GM12878 (cell line): Measurements from ENCODE around the gene MTHFD1. TPM values are rescaled to one million over a fixed set of nuclear protein-coding genes. Genes with fewer than 3 reads are reported as not detected.

ENCODE experiments used
- BMI1 ChIP-seq: fragments of 450-650 bp; IDR thresholded peaks from 2 replicates; pipeline ENCODE4 v1.6.1; 2016; ENCODE audit warnings: mild to moderate bottlenecking, moderate library complexity, borderline replicate concordance
- CBFB ChIP-seq: IDR thresholded peaks from 2 replicates; pipeline ENCODE4 v1.6.1; 2016; ENCODE audit warnings: antibody characterized with exemption, low read depth
- CBX3 ChIP-seq: fragments of 200-600 bp; sonication (generic); IDR thresholded peaks from 2 replicates; pipeline ENCODE4 v1.6.1; 2016; ENCODE audit warnings: low read depth, borderline replicate concordance
- CHD2 ChIP-seq: IDR thresholded peaks from 2 replicates; pipeline ENCODE4 v1.6.1; 2011; ENCODE audit warnings: low read depth, low read length, improper control_type of control experiment, borderline replicate concordance
- EGR1 ChIP-seq, 2 experiments: IDR thresholded peaks; 1 replicate in 1 of 2; 2 replicates in 1 of 2; pipeline ENCODE4 v1.6.1; 2011 to 2012; ENCODE audit warnings: low read depth in 2 of 2, low read length in 2 of 2, borderline replicate concordance in 1 of 2, mild to moderate bottlenecking in 1 of 2, moderate library complexity in 1 of 2
- FOS ChIP-seq: IDR thresholded peaks from 3 replicates; pipeline ENCODE4 v1.6.1; 2011; ENCODE audit warnings: borderline replicate concordance; ENCODE audit not compliant: insufficient read length; ENCODE audit errors: extremely low read depth
- FOXM1 ChIP-seq: IDR thresholded peaks from 2 replicates; pipeline ENCODE4 v1.6.1; 2012; ENCODE audit warnings: low read depth, mild to moderate bottlenecking, inconsistent platforms, low read length, moderate library complexity
- IRF4 ChIP-seq: IDR thresholded peaks from 2 replicates; pipeline ENCODE4 v1.6.1; 2011; ENCODE audit warnings: low read depth, low read length
- KAT2A ChIP-seq: conservative IDR thresholded peaks from 2 replicates; pipeline ENCODE4 v1.6.1; 2011; ENCODE audit warnings: low read depth, low read length; ENCODE audit not compliant: control insufficient read depth
- KLF5 ChIP-seq: fragments of 450-650 bp; IDR thresholded peaks from 2 replicates; pipeline ENCODE4 v1.6.1; 2014; ENCODE audit warnings: mild to moderate bottlenecking; ENCODE audit not compliant: partially characterized antibody
- MXI1 ChIP-seq: fragments of 150-350 bp; IDR thresholded peaks from 2 replicates; pipeline ENCODE4 v1.6.1; 2011; ENCODE audit warnings: low read depth, mild to moderate bottlenecking, inconsistent platforms, low read length, improper control_type of control experiment
- NFIC ChIP-seq: IDR thresholded peaks from 2 replicates; pipeline ENCODE4 v1.6.1; 2012; ENCODE audit warnings: low read depth, mild to moderate bottlenecking, inconsistent platforms, low read length, moderate library complexity
- NRF1 ChIP-seq: conservative IDR thresholded peaks from 2 replicates; pipeline ENCODE4 v1.6.1; 2011; ENCODE audit warnings: mild to moderate bottlenecking, low read depth, low read length, improper control_type of control experiment
- PAX5 ChIP-seq: IDR thresholded peaks from 2 replicates; pipeline ENCODE4 v1.6.1; 2011; ENCODE audit warnings: low read depth, low read length, borderline replicate concordance
- RAD51 ChIP-seq: fragments of 450-650 bp; IDR thresholded peaks from 2 replicates; pipeline ENCODE4 v1.6.1; 2016; ENCODE audit warnings: moderate library complexity, mild to moderate bottlenecking, inconsistent platforms
- RUNX3 ChIP-seq: IDR thresholded peaks from 2 replicates; pipeline ENCODE4 v1.6.1; 2012; ENCODE audit warnings: low read length, inconsistent platforms
- TCF3 ChIP-seq: IDR thresholded peaks from 2 replicates; pipeline ENCODE4 v1.6.1; 2012; ENCODE audit warnings: low read depth, mild to moderate bottlenecking, low read length, borderline replicate concordance; ENCODE audit not compliant: insufficient read depth
- YBX1 ChIP-seq: fragments of 450-650 bp; IDR thresholded peaks from 2 replicates; pipeline ENCODE4 v1.6.1; 2016; ENCODE audit warnings: antibody characterized with exemption
- ZNF24 ChIP-seq: fragments of 450-650 bp; IDR thresholded peaks from 2 replicates; pipeline ENCODE4 v1.6.1; 2017; ENCODE audit warnings: antibody characterized with exemption, mild to moderate bottlenecking
- ZZZ3 ChIP-seq: IDR thresholded peaks from 2 replicates; pipeline ENCODE4 v1.6.1; 2011; ENCODE audit warnings: low read depth; ENCODE audit not compliant: control insufficient read depth, insufficient read length
- polyA plus RNA-seq, 11 experiments: library from polyadenylated mRNA; depleted of rRNA in 4 of 11; unstranded in 6 of 11; stranded (reverse) in 5 of 11; fragments of >200 nt; fragmentation: Nextera tagmentation in 4 of 11; fragmentation: Illumina TruSeq in 1 of 11; extraction: Ambion mirVana in 4 of 11; extraction: Trizol in 1 of 11; gene quantifications; 1 replicate in 1 of 11; 2 replicates in 10 of 11; pipeline versions ENCODE4 v1.2.1 to v1.2.3, GENCODE V29; 2011 to 2016; ENCODE audit warnings: inconsistent platforms in 2 of 11, missing spikeins in 2 of 11, low read depth in 1 of 11
- total RNA-seq, 4 experiments: library from RNA; depleted of rRNA in 3 of 4; stranded (reverse); fragments of >200 nt in 3 of 4; fragmentation: Illumina TruSeq in 1 of 4; extraction: Trizol in 1 of 4; gene quantifications; 2 replicates each; pipeline versions ENCODE4 v1.2.1 to v1.2.3, GENCODE V29; 2013 to 2021
- TF ChIP-seq, protein P1 (sequence below): IDR thresholded peaks from 2 replicates; pipeline ENCODE4 v1.6.1; 2012; ENCODE audit warnings: low read depth, low read length, improper control_type of control experiment
- TF ChIP-seq, protein P2 (sequence below), 3 experiments: IDR thresholded peaks in 2 of 3; conservative IDR thresholded peaks in 1 of 3; 2 replicates each; pipeline ENCODE4 v1.5.1; 2011; ENCODE audit warnings: low read depth in 3 of 3, low read length in 3 of 3, mild to moderate bottlenecking in 3 of 3, control low read depth in 2 of 3, moderate library complexity in 2 of 3, inconsistent platforms in 1 of 3, mixed read lengths in 1 of 3; ENCODE audit not compliant: control insufficient read depth in 2 of 3, insufficient read depth in 1 of 3; ENCODE audit errors: extremely low read depth in 1 of 3
- TF ChIP-seq, protein P3 (sequence below): fragments of 450-650 bp; conservative IDR thresholded peaks from 2 replicates; pipeline ENCODE4 v1.6.1; 2017; ENCODE audit warnings: mild to moderate bottlenecking, moderate library complexity
- TF ChIP-seq, protein P4 (sequence below): fragments of 450-650 bp; IDR thresholded peaks from 2 replicates; pipeline ENCODE4 v1.6.1; 2016; ENCODE audit warnings: mild to moderate bottlenecking

Gene MTHFD1
- total and polyA plus RNA-seq, 10 of the 15 experiments (the other 5 are each of a cell fraction or from before 2014, with no cell fraction given), result 99.3 to 310 (median 173) TPM

DNA sequence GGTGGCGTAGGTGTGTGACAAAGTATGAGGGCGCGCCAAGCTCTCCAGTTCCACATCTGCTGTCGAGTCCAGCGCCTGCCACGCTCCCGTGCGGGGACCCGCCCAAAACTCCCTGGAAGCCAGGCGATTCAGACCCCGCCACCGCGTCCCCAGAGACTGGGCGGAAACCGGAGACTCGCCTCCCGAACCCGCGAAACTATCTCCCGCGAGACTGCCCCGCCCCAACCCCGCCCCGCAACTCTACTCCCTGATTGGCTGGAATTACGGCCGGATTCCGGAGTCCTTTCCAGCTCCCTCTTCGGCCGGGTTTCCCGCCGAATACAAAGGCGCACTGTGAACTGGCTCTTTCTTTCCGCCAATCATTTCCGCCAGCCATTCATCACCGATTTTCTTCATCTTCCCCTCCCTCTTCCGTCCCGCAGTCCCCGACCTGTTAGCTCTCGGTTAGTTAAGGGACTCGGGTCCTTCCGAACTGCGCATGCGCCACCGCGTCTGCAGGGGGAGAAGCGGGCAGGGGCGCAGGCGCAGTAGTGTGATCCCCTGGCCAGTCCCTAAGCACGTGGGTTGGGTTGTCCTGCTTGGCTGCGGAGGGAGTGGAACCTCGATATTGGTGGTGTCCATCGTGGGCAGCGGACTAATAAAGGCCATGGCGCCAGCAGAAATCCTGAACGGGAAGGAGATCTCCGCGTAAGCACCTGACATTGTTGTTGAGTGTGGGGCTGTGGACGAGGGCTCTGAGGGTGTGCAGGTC, at the start of gene MTHFD1 (continued):
- TF ChIP-seq FOXM1 (peak; percentile 12; the same call in 1 of the 2 replicates), IRF4 (no peak), NFIC (no peak), EGR1 (IDR thresholded peaks at IDR 0.05; ENCODE audit: borderline replicate concordance in 1 of 2, low read depth in 2 of 2, low read length in 2 of 2) (peak in 1 of 2 experiments; percentile 46; a peak in 1 of 3 replicates), CBX3 (no peak), ZZZ3 (no peak), CHD2 (peak; percentile 94; the same call in 1 of the 2 replicates), NRF1 (peak; percentile 91), FOS (no peak), BMI1 (no peak), RUNX3 (peak; percentile 28), KAT2A (no peak), PAX5 (0 out of 2 replicates have a peak, but pooled peaks have one; percentile 45), MXI1 (peak; percentile 99), CBFB (peak; percentile 80; the same call in 1 of the 2 replicates), YBX1 (no peak), ZNF24 (no peak), KLF5 (peak; percentile 26), RAD51 (peak; percentile 74), TCF3 (no peak)
- TF ChIP-seq, protein P1, sequence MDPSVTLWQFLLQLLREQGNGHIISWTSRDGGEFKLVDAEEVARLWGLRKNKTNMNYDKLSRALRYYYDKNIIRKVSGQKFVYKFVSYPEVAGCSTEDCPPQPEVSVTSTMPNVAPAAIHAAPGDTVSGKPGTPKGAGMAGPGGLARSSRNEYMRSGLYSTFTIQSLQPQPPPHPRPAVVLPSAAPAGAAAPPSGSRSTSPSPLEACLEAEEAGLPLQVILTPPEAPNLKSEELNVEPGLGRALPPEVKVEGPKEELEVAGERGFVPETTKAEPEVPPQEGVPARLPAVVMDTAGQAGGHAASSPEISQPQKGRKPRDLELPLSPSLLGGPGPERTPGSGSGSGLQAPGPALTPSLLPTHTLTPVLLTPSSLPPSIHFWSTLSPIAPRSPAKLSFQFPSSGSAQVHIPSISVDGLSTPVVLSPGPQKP, result no peak
- TF ChIP-seq, protein P2, sequence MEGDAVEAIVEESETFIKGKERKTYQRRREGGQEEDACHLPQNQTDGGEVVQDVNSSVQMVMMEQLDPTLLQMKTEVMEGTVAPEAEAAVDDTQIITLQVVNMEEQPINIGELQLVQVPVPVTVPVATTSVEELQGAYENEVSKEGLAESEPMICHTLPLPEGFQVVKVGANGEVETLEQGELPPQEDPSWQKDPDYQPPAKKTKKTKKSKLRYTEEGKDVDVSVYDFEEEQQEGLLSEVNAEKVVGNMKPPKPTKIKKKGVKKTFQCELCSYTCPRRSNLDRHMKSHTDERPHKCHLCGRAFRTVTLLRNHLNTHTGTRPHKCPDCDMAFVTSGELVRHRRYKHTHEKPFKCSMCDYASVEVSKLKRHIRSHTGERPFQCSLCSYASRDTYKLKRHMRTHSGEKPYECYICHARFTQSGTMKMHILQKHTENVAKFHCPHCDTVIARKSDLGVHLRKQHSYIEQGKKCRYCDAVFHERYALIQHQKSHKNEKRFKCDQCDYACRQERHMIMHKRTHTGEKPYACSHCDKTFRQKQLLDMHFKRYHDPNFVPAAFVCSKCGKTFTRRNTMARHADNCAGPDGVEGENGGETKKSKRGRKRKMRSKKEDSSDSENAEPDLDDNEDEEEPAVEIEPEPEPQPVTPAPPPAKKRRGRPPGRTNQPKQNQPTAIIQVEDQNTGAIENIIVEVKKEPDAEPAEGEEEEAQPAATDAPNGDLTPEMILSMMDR (IDR thresholded peaks at IDR 0.05 in 2 of 3, conservative IDR thresholded peaks at IDR 0.05 in 1 of 3; ENCODE audit: control insufficient read depth in 2 of 3, extremely low read depth in 1 of 3, insufficient read depth in 1 of 3, low read depth in 3 of 3, low read length in 3 of 3), result no peak
- TF ChIP-seq, protein P3, sequence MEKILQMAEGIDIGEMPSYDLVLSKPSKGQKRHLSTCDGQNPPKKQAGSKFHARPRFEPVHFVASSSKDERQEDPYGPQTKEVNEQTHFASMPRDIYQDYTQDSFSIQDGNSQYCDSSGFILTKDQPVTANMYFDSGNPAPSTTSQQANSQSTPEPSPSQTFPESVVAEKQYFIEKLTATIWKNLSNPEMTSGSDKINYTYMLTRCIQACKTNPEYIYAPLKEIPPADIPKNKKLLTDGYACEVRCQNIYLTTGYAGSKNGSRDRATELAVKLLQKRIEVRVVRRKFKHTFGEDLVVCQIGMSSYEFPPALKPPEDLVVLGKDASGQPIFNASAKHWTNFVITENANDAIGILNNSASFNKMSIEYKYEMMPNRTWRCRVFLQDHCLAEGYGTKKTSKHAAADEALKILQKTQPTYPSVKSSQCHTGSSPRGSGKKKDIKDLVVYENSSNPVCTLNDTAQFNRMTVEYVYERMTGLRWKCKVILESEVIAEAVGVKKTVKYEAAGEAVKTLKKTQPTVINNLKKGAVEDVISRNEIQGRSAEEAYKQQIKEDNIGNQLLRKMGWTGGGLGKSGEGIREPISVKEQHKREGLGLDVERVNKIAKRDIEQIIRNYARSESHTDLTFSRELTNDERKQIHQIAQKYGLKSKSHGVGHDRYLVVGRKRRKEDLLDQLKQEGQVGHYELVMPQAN, result peak; percentile 91
- TF ChIP-seq, protein P4, sequence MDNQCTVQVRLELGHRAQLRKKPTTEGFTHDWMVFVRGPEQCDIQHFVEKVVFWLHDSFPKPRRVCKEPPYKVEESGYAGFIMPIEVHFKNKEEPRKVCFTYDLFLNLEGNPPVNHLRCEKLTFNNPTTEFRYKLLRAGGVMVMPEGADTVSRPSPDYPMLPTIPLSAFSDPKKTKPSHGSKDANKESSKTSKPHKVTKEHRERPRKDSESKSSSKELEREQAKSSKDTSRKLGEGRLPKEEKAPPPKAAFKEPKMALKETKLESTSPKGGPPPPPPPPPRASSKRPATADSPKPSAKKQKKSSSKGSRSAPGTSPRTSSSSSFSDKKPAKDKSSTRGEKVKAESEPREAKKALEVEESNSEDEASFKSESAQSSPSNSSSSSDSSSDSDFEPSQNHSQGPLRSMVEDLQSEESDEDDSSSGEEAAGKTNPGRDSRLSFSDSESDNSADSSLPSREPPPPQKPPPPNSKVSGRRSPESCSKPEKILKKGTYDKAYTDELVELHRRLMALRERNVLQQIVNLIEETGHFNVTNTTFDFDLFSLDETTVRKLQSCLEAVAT, result peak; percentile 47; the same call in 1 of the 2 replicates
